Ishikawa (cell line): ENCODE results near the gene LCN15.

ENCODE experiments used
- CEBPB ChIP-seq: IDR thresholded peaks from 2 replicates; pipeline ENCODE4 v1.6.1; 2012
- CREB1 ChIP-seq: IDR thresholded peaks from 2 replicates; pipeline ENCODE4 v1.6.1; 2012; ENCODE audit warnings: low read depth
- EGR1 ChIP-seq: IDR thresholded peaks from 2 replicates; pipeline ENCODE4 v1.6.1; 2012
- EP300 ChIP-seq: IDR thresholded peaks from 2 replicates; pipeline ENCODE4 v1.6.1; 2012; ENCODE audit warnings: borderline replicate concordance
- FOXM1 ChIP-seq: IDR thresholded peaks from 2 replicates; pipeline ENCODE4 v1.6.1; 2012; ENCODE audit warnings: low read depth, borderline replicate concordance
- MAX ChIP-seq: IDR thresholded peaks from 2 replicates; pipeline ENCODE4 v1.6.1; 2012
- NFIC ChIP-seq: IDR thresholded peaks from 2 replicates; pipeline ENCODE4 v1.6.1; 2012
- RAD21 ChIP-seq: IDR thresholded peaks from 2 replicates; pipeline ENCODE4 v1.6.1; 2012; ENCODE audit warnings: low read depth
- REST ChIP-seq: IDR thresholded peaks from 2 replicates; pipeline ENCODE4 v1.6.1; 2012; ENCODE audit warnings: low read depth, mild to moderate bottlenecking
- TAF1 ChIP-seq: IDR thresholded peaks from 2 replicates; pipeline ENCODE4 v1.6.1; 2012; ENCODE audit warnings: low read depth, mild to moderate bottlenecking
- TCF12 ChIP-seq: IDR thresholded peaks from 2 replicates; pipeline ENCODE4 v1.6.1; 2012; ENCODE audit warnings: low read depth
- TEAD4 ChIP-seq: IDR thresholded peaks from 2 replicates; pipeline ENCODE4 v1.6.1; 2012
- YY1 ChIP-seq: IDR thresholded peaks from 2 replicates; pipeline ENCODE4 v1.6.1; 2012; ENCODE audit warnings: low read depth
- ZBTB7A ChIP-seq: IDR thresholded peaks from 2 replicates; pipeline ENCODE4 v1.6.1; 2012; ENCODE audit warnings: low read depth
- TF ChIP-seq, protein P1 (sequence below): IDR thresholded peaks from 2 replicates; pipeline ENCODE4 v1.6.1; 2012

Gene LCN15

DNA sequence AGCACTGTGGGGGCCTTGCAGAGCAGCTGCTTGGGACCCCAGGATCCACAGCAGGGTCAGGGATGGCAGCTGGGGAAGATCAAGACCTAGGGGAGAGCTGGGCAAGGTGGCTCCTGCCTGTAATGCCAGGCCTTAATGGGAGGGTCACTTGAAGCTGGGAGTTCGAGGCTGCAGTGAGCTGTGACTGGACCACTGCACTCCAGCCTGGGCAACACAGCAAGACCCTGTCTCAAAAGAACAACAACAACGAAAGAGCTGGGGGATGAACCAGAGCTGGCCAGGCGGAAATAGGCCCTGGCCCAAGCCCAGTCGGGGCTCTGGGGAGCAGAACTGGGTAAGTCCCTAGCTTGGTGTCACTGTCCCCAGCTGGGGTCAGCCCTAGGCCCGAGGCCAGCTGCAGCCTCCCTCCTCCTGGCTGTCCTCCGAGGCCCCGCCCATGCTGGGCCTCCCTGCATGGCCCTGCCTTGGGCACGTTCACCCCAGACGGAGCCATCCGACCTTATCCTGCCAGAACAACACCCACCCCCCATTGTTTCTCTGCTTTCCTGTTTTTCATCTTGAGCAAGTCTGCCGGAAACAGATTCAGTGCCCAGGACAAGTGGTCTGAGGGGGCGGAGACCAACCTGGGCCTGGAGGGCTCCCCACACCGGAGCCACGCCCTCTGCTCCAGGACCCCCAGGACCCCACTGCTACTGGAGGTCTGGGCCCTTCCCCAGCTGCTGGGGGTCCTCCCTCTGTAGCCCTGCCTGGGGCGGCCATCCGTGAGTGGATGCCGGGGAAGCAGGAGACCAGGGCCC, 50.0 kb downstream of the LCN15 start:
- TF ChIP-seq NFIC = peak; percentile 57
- TF ChIP-seq TCF12 = peak; percentile 80
- TF ChIP-seq CEBPB = 0 out of 2 replicates have a peak, but pooled peaks have one; percentile 28
- TF ChIP-seq EGR1 = peak; percentile 47; the same call in 1 of the 2 replicates
- TF ChIP-seq FOXM1 = no peak
- TF ChIP-seq MAX = no peak
- TF ChIP-seq ZBTB7A = peak; percentile 88
- TF ChIP-seq EP300 = peak; percentile 61; the same call in 1 of the 2 replicates

DNA sequence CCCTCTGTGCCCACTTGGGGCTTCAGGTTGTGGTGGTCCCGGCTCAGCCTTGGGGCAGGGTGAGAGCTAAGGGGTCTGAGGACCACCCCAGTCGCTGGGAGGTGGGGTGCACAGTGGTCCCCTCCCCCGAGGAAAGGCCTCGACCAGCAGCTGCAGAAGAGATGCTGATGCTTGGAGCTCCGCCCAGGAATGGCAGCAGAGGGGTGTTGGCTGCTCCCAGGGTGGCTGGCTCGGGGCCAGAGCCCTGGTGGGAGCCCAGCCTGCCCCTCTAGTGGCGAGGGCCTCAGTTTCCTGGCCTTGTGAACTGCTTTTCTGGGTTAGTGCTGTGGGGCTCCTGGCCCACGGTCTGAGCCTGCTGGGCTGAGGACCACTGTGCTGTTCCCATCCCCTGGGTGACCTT, 50.8 kb downstream of the LCN15 start:
- peak; percentile 87 for TF ChIP-seq NFIC
- no peak for TF ChIP-seq EGR1
- TF ChIP-seq YY1 = no peak

DNA sequence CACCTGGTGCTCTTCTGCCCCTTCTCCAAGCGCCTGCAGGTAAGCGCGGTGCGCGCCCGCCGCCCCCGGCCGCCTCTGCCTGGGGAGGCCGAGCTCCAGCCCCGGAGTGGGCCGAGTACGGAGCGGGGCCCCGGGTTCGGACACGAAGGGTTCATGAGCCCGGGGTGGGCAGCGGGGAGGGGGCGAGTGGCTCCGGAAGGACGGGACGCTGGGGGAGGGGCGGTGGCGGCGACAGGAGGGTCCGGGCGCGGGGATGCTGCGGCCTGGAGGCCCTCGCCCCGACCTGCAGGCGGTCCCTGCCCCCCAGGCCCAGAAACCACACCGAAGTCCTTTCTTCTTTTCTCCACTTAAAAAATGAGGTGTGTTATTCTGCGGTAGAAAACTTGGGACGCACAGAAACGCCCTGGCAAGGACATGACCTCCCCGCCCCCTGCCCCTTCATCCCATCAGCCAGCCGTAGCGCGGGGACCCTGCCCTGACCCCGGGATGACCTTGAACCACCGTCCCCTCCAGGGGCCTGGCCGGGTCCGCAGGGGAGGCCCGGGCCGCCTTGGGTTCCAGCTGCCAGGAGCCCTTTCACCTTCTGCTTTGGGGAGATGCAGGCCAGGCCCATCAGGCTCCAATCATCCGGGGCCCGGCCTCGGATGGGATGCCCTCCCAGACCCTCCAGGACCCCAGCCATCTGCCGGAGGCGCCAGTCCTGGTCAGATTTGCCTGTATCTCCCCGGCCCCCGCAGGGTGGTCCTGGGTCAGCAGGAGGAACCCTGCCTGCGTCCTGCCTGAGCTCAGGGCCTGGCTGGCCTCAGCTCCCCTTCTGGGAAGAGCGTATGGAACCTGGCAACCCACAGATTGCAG, 51.4 kb downstream of the LCN15 start:
- no peak for TF ChIP-seq RAD21
- no peak for TF ChIP-seq TAF1
- no peak for TF ChIP-seq EGR1
- TF ChIP-seq EP300 = no peak
- TF ChIP-seq, protein P1, sequence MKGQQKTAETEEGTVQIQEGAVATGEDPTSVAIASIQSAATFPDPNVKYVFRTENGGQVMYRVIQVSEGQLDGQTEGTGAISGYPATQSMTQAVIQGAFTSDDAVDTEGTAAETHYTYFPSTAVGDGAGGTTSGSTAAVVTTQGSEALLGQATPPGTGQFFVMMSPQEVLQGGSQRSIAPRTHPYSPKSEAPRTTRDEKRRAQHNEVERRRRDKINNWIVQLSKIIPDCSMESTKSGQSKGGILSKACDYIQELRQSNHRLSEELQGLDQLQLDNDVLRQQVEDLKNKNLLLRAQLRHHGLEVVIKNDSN = no peak
- no peak for TF ChIP-seq NFIC
- no peak; the same call in 1 of the 2 replicates for TF ChIP-seq ZBTB7A
- TF ChIP-seq TCF12 = no peak
- TF ChIP-seq FOXM1 = no peak
- TF ChIP-seq MAX = no peak
- TF ChIP-seq REST = no peak
- no peak for TF ChIP-seq YY1
- no peak for TF ChIP-seq CREB1
- no peak for TF ChIP-seq TEAD4
- TF ChIP-seq CEBPB = no peak

DNA sequence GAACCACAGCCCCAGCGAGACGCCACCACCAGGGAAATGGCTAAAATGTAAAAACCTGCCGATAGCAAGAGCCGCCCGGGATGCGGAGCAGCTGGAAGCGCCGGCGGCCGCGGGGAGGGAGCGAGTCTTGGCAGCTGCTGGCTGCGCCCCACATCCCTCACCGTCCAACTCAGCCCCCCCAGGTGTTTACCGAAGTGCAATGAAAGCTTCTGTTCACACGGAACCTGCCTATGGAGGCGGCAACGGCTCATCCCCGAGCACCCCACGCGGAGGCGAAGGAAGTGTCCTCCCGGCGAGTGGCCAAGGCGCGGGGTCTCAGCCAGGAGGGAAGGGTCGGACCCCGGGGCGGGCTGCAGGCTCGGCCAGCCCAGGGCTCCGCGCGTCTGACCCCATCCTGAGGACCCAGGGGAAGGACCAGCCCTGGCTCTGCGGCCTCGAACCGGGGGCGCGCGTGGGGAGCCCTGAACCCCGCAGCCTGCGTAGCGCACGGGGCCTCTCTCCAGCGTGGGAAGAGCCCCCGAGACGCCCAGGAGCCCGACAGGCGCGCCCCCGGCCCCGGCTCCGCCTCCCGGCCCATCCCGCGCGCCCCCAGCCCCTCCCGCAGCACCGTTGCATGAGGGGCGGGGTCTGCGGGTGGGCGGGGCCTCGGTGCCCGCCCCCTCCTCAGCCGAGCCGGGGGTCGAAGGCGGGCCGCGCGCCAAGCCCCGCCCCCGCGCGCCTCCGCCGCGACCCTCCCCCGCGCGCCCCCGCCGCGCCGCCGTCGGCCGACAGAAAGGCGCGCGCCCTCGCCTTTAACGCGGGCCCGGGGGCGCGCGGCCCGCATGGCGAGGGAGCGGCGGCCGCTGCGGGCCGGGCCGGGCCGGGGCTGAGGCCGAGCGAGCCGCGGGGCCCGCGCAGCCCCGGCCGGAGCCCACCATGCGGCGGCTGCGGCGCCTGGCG, 52.3 kb downstream of the LCN15 start, which contains the start of gene DIPK1B:
Gene DIPK1B (plus strand): TSS at position 822 of the 939 bp plus-strand sequence. CDS start 94 bp downstream, at position 916.
- TF ChIP-seq EGR1 = 0 out of 2 replicates have a peak, but pooled peaks have one; percentile 12
- TF ChIP-seq TCF12 = no peak

- TF ChIP-seq TCF12 (0 out of 2 replicates have a peak, but pooled peaks have one; percentile 20), NFIC (peak; percentile 72)
These were observed 53.1 kb downstream of the LCN15 start for GRCh38 chr9:136711219-136711648.

DNA sequence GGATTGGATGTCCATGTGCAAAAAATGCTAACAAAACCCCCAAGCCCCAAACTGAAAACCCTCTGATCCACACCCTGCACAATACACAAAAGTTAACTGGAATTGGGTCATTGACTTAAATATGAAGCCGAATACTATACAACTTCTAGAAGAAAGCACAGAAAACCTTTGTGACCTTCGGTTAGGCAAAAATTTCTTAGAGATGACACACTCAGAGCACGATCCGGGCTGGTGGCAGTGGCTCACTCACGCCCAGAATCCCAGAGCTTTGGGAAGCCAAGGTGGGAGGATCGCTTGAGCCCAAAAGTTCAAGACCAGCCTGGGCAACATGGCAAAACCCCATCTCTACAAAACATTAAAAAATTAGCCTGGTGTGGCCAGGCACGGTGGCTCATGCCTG, 53.8 kb downstream of the LCN15 start:
- TF ChIP-seq CEBPB (no peak), MAX (no peak), FOXM1 (no peak), CREB1 (no peak), REST (no peak), TAF1 (no peak), TEAD4 (no peak), ZBTB7A (no peak), TCF12 (no peak), EP300 (no peak), RAD21 (no peak)
- TF ChIP-seq, protein P1 = no peak
